ENCODE data around the gene UPF1.
"Not testable (repeated sequence)": the region's sequence is repeated elsewhere in the genome, so short reads cannot be mapped to it uniquely, and the experiment has no call there.

Gene UPF1

GRCh38 chr19:18799389-18799970, 32.3 kb upstream of the UPF1 start:
- DNase-seq (ENCODE audit: low read depth), result no peak

DNA sequence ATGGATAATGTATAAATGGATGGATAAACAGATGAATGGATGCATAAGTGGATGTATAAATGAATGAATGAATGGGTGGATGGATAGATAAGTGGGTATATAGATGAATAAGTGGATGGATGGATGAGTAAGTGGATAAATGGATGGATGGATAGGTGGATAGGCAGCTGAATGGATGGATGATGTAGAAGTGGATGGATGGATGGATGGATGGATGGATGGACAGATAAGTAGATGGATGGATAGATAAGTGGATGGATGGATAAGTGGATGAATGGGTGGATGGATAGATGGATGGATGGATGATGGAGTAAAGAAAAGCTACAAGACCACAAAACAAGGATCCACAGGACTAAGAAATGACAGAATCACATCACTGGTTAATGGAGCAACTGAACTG, 31.7 kb upstream of the UPF1 start:
- no peak for DNase-seq (ENCODE audit: low read depth)

- no peak for DNase-seq (ENCODE audit: low read depth)
Observed at GRCh38 chr19:18800636-18801035, 31.1 kb upstream of the UPF1 start.

- DNase-seq (ENCODE audit: low read depth), result no peak
Observed at GRCh38 chr19:18802354-18802753, 29.4 kb upstream of the UPF1 start.

DNA sequence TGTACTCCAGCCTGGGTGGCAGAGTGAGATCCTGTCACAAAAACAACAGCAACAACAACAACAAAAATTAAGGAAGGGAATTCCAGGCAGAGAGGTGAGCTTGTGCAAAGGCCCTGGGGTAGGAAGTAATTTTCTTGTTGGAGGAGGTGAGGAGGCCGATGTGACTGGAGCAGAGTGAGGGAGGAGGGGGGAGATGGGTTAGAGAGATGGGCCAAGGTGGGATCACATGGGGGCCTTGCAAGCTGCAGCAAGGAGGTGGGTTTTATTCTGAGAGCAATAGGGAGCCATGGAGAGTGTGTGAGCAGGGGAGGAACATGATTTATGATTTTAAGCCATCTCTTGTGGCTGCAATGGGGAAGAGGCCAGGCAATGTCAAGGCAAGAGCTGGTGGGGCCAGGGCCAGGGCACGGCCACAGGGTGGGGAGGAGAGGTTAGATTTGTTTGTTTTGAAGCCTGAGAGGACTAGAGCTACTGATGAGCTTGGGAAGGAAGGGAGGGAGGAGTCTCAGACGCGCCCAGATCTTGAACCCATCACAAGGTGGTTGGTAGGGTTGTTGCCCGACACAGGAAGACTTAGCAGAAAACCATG, 28.1 kb upstream of the UPF1 start:
- DNase-seq (ENCODE audit: low read depth), result no peak

- no peak for DNase-seq (ENCODE audit: low read depth)
Observed at GRCh38 chr19:18804139-18804601, 27.6 kb upstream of the UPF1 start.

- DNase-seq (ENCODE audit: low read depth), result no peak
Observed at GRCh38 chr19:18804643-18805042, 27.1 kb upstream of the UPF1 start.

DNA sequence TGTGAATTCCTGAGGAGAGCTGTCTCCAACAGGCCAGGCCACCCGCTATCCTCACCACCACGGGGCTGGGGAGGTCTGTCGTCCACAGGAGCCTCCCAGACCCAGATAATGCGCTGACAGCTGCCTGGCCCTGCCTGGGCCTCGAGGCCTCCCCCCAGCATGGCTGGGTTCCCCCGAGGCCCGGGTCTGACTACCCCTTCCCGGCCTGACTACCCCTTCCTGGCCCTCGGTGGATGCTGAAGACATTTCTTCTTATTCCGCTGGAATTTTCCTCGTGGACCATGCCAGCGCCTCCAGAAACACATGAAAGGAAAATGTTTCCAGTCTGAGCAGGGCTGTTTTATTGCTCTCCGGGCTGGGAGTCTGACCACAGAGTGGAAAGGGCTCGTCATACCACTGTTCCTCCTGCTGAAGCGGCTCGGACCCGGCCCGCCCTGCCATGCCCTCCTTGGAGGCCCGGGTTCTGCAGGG, 23.9 kb upstream of the UPF1 start:
- no peak for DNase-seq (ENCODE audit: low read depth)

GRCh38 chr19:18809149-18809868, 22.4 kb upstream of the UPF1 start:
- DNase-seq (ENCODE audit: low read depth), result no peak

DNA sequence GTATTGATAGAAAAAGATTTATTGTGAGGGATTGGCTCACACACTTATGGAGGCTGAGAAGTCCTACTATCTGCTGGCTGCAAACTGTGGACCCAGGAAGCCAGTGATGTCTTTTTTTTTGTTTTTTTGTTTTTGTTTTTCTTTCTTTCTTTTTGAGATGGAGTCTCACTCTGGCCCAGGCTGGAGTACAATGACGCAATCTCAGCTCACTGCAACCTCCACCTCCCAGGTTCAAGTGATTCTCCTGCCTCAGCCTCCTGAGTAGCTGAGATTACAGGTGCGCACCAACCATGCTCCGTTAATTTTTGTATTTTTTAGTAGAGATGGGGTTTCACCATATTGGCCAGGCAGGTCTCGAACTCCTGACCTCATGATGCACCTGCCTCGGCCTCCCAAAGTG, 20.1 kb upstream of the UPF1 start:
- DNase-seq (ENCODE audit: low read depth), result not testable (repeated sequence)

- no peak for DNase-seq (ENCODE audit: low read depth)
Observed at GRCh38 chr19:18814063-18814462, 17.7 kb upstream of the UPF1 start.

DNA sequence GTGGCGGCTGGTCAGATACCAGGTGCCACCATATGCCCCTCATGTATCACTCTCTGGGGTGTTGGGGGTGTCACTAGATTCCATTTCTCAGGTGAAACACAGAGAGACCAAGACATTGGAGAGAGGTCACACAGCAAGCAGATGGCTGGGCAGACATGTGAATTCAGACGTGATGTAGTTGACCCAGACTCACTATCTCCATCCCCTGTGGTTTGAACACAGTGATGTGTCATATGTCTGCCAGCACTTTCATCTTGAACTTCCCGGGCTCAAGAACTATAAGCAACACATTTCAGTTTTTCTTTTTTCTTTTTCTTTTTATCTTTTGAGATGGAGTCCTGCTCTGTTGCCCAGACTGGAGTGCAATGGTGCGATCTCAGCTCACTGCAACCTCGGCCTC, 16.1 kb upstream of the UPF1 start:
- DNase-seq (ENCODE audit: low read depth), result no peak

- DNase-seq (ENCODE audit: low read depth), result not testable (repeated sequence)
Observed at GRCh38 chr19:18816645-18817044, 15.1 kb upstream of the UPF1 start.

DNA sequence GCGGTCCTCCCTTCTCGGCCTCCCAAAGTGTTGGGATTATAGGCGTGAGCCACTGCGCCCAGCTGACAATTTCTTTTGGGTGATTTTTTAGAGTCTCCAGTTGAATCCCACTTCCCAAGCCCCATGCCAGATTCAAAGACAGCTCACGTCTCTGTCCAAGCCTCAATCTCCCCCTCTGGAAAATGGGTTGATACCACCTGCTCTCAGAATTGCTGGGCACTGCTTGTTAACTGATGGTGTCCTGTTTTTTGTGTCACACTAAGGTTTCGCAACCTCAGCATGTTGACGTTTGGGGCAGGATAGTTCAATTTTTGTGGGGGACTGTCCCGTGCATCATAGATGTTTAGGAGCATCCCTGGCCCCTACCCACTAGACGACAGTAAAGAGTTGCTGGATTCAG, 14.2 kb upstream of the UPF1 start:
- DNase-seq (ENCODE audit: low read depth), result no peak

- DNase-seq (ENCODE audit: low read depth), result no peak
Observed at GRCh38 chr19:18828786-18829185, 3.0 kb upstream of the UPF1 start.

GRCh38 chr19:18830488-18830887, 1.3 kb upstream of the UPF1 start:
- no peak for DNase-seq (ENCODE audit: low read depth)

DNA sequence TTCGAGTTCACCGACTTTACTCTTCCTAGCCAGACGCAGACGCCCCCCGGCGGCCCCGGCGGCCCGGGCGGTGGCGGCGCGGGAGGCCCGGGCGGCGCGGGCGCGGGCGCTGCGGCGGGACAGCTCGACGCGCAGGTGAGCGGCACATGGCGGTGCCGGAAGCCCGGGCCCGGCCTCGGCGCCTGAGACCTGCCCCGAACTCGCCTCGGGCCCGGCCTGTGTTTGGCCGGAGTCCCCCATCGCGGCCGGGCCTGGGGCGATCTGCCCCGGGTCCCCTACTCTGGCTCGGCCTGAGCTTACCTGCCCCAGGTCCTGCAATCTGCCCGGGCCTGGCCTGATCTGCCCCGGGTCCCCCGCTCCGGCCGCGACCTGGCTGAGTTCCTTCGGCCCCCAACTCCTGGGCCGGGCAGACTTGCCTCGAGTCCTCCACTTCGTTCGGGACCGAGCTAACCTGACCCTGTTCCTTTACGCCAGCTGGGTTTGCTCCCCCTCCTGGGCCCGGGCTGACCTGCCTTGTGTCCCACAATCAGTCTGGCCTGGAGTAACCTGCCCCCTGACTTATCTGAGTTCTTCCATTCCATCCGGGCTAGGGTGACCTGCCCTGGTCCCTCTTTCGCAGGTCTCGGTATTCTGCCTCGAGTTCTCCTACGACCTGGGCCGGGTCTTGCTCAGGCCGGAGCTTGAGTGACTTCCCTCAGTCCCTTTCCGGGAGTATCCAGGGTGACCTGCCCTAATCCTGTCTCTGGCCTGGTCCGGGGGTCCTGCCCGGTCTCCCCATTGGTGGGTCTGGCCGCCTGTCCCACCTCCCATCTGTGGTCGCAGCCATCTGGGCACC, 764 bp downstream of the UPF1 start:
- no peak for DNase-seq (ENCODE audit: low read depth)

DNA sequence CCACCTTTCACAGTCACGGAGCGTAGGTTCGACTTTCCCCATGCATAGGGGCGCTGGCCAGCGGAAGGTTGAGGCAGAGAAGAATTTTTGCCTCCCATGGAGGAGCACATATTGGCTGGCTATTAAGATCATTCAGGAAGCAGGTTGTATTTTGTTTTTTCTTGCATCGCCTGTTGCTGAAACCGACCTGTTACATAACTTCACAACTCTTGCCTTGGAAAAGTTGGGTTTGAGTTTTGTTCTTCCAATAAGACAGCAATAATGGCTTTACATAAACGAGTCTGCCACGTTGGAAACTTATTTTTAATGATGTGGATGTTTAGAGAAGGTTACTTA, 1.4 kb downstream of the UPF1 start:
- DNase-seq (ENCODE audit: low read depth), result no peak

DNA sequence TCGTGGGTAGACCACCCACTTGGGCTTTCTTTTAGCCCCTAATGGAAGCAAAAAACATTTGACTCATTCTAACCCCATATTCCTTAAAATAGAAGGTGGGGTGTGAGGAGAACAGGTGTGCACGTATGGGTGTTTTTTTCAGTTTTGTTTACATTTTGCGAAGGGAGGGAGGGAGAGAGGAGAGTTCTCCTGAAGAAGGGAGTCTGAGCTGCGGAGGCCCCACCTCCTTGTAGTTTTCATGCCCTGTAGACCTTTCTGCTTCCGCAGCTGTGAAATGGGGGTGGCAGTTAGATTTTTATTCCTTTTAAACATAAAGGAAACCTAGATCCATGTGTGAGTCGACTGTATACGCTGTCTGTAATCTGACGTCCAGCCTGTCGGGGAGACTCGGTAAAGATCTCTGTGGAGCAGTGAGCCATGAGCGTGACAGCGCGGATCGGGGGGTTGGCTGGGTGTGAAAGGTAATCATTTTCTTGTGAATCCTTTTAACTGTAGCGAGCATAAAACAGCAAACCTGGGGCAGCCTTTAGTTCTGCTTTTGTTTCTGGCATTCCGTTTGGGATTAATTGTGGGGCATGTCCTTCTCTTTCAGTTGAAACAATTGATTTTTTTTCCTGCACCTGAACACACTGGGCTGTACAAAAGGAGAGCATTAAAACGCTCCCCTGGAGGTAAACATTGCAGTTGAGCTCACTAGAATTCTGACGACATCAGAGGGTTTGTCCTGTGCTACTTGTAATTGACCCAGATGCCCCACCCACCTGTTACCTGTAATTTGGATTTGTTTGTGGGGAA, 2.3 kb downstream of the UPF1 start:
- no peak for DNase-seq (ENCODE audit: low read depth)

- DNase-seq (ENCODE audit: low read depth), result no peak
Observed at GRCh38 chr19:18834644-18834984, 2.9 kb downstream of the UPF1 start.

DNA sequence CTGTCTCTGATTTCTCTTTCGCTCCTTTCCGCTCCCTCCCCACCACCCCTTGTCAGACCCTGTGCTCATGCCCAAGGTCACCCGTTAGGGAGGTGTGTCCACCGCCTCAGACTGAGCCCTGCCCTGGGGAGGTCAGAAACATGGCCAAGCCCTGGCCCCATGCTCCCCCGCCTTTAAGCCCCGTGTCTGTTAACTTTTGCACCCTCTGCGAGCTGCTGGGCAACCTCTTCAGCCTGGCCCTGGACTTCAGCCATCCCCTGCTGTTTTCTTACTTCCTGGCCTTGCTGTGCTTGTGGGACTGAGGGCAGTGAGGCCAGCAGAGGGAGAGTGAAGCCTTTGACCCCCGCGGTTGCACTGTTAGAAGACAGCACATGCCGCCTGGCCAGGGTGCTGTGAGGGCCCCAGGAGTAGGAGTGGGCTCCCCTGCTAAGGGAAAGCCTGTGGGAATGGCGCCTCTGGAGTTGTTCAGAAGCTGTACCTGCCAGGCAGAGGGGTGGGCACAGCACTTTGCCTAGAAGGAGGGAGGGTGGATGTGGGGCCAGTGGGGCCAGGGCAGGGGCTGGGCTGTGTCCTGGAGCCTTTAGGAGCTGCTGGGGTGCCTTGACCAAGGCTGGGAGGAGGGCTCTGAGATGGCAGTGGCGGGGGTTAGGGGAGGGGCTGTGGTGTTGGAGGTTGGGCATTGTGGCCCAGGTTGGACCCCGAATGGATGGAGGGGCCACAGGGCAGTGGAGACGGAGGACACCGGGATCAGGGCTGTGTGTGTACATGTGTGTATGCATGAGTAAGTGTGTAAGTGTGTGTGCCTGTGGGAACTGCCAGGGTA, 7.9 kb downstream of the UPF1 start:
- no peak for DNase-seq (ENCODE audit: low read depth)
